ENCODE results near the gene MICAL2.
A peak's percentile ranks its signal among the peaks of the same experiment; 100 is the strongest.

MICAL2 gene

DNA sequence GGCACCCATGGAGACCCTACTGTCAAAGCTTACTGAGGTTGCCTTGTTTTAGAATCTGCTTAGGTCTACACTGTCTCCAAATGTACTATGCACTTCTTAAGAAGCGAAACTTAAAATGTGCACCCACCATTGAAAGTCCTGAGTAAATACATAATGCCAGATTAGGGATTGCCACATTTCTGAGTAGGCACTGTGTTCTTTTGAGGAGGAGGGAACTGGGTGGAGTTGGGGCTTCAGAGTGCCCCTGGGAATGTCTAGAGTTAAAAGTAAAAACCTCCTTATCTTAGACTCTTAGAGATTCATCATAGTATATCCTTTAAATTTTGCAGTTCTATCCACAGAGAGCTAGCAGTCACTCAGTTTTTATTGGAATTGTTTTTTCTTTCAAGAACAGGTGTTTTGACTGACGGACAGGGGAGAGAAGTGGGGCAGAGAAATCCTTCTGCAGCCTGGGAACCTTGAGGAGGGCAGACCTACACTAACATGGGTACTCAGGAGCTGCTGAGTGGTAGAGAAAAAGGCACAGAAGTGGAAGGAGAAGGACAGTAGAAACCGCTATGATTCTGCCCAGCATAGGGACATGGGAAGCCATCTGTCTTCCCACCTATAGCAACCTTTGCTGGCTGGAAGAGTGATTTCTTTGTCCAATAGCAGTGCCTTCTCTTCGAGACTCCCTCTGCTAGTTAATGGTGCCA is 33.4 kb upstream of the MICAL2 start:
- DNase-seq: no peak

GRCh38 chr11:12077535-12078280 is 32.7 kb upstream of the MICAL2 start:
- DNase-seq: no peak

DNA sequence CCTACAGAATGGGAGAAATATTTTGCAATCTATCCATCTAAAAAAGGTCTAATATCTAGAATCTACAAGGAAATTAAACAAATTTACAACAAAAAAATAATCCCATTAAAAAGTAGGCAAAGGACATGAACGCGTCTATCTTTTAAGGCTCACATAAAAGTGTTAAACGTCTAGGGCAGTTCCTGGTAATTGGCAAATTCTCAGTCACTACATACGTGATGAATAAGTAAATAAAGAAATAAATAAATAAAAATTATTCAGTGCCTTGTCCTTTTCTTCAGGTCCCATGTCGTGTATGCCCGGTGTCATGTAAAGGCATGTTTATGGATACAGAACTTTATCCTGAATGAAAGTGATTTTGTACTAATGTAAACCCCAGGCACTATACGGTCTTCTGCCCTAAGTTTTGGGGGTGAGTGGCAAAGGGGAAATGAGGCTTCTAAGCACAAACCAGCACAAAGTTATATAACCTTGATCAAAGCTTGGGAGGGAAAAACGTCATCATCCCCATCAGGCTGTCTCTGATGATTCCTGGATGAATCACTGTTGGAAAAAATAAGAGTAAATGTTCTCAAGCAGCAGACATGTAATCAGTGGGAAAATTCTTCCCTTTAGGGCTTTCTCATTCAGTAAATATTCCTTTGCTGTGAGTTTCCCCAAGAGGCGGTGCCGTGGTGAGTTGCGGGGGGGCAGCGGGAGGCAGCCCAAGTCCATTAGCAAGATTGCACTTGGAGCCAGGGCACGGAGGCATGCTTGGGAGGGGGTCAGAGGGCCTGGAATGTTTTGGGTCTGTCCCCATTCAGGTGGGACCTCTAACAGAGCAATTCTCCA is 30.4 kb upstream of the MICAL2 start:
- DNase-seq: no peak

- DNase-seq: no peak
These were observed 27.0 kb upstream of the MICAL2 start for GRCh38 chr11:12083380-12083779.

- DNase-seq: no peak
These were observed 26.1 kb upstream of the MICAL2 start for GRCh38 chr11:12084256-12084655.

DNA sequence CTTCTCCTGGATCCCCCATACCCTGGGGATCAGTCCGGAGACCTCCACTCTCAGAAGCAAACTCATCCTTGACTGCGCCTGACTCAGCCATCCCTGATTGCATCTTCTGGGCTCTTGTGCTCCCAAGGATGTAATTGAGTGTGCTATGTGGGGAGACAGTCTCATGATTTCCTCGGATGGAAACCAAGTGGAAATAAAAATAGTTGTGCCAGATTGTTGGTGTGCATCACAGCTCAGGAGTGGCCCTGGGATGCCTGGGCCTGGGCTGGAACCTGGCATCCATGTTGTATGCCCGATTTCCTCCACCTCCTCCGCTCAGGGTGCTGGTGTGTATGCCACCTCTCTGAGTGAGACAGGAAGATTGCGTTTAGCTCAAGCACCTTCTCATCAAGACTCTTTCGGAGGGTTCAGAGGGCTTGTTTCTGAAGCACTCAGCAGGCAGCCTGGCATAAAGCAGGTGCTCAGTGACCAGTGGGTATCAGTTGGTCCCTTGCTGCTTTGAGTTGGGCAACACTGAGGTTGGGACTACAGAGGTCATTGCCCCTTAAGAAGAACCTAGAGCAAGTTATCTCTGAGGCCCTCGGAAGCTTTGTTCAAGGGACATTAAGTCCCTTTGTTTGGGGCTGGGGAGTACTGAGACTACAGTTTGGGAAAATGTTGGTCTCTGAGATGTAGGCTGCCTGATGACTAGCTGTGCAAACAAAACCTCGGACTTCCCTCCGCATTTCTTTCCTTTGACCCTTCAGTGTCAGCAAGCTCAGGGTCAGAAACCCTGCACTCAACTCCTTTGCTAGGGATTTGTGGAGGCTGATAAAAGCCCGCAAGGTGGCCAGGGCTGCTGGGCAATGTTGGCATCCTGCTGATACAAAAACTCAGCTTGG is 24.8 kb upstream of the MICAL2 start:
- DNase-seq: no peak

GRCh38 chr11:12086271-12087074 is 23.9 kb upstream of the MICAL2 start:
- peak in 1 of 5 donors; percentile 45 for DNase-seq

GRCh38 chr11:12087075-12088004 is 23.1 kb upstream of the MICAL2 start:
- peak in 2 of 5 donors; percentile 25 to 87 for DNase-seq

GRCh38 chr11:12088047-12088481 is 22.3 kb upstream of the MICAL2 start:
- peak in 1 of 5 donors; percentile 62 for DNase-seq

GRCh38 chr11:12088531-12088930 is 21.9 kb upstream of the MICAL2 start:
- DNase-seq: no peak

- no peak for DNase-seq
These were observed 21.3 kb upstream of the MICAL2 start for GRCh38 chr11:12089041-12089440.

DNA sequence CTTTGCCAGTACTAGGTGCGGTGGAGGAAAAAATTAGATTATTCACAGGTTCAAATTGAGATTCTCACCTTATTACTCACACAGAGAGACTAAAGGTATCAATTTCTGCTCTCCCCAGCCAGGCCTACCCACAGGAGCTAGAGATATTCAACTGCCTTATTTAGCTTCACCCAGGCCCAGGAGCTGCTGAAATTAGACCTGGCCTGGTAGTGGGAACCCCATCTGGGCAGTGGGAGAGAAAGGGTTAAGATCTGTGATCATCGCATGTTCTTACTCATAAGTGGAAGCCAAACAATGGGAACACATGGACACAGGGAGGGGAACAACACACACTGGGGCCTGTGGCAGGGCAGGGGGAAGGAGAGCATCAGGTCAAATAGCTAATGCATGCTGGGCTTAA is 20.9 kb upstream of the MICAL2 start:
- DNase-seq: no peak

DNA sequence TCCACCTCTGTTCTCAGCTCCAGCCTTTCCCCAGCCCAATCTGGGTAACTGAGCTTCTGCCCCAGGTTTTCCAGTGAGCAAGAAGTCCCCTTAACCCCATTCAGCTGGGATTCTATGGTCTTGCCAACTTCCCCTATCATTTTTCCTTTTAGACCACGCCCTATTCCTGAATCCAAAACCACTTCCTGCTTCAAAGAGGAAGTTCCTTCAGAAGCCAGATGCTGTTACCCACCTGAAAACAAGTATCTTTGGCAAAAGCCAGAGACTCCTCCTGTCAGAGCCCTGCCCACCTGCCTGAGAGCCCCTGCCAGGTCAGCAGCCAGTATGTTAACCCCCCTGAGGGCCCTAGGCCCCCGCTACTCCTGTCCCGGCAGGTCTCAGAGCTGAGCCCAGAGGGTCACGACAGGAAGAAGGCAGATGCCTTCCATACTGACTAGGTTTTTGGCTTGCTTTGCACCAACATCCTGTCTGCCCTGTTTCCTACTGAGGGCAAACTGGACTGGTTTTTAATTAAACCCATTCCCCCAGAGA is 20.3 kb upstream of the MICAL2 start:
- peak in 1 of 5 donors; percentile 53 for DNase-seq

DNA sequence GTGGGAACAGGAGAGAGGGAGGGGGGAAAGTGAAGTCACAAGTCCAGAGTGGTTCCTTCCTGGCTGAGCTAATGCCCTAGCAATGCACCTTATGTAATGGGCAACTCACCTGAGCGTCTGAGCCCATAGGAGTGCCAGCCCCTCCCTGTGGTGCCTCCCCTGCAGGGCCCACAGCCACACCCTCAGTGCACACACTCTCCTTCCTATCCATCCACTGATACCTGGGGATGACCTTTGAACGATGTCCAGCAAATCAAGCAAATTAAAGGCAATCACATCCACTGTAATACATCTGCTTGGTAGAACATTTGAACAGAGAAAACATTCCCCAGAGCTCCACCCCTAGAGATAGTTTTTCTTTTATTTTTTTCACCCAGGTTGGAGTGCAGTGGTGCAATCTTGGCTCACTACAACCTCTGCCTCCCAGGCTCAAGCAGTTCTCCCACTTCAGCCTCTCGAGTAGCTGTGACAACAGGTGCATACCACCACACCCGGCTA is 19.6 kb upstream of the MICAL2 start:
- no peak for DNase-seq

GRCh38 chr11:12091956-12092558 is 18.3 kb upstream of the MICAL2 start:
- no peak for DNase-seq

GRCh38 chr11:12092714-12093113 is 17.7 kb upstream of the MICAL2 start:
- DNase-seq: no peak

DNA sequence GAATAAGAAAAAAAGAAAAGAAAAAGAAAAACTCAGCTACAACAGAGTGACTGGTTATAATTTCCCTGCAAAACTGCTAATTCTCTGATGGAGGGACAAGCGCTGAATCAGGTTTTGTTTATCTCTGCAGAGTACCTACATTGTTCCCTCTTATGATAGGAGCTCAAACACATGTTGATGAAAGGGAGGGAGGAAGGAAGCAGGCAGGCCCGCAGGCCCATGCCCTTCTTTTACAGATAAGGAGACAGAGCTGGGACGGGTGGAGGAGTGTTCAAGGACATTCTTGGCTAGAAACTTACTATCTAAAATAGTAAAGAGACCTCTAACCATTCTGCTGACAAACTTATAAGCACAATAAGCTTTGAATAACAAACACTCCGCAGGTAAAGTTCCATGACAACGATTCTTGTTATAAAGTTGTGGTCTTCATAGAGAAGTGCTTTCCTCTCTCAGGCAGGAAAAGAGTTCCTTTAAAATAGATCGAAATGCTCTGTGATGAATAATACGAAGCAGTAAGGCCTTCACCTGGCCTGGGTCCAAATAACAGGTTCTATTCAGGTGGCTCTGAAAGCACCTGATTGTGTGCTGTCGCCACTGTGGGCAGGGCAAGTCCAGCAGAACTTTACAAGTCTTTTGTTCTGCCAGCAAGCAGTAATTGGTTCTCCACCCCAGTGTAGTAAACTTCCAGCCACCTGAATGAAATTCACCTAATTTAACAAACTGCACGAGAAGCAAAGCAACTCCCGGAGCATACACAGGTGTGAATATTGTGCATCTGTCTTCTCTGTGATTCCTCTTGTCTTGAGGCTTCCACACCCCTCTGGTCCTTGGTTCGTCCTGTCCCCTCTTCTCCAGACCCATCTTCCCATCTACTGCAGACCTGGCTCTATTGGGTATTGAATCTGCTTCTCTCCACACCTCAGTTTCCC is 15.3 kb upstream of the MICAL2 start:
- no peak for DNase-seq

DNA sequence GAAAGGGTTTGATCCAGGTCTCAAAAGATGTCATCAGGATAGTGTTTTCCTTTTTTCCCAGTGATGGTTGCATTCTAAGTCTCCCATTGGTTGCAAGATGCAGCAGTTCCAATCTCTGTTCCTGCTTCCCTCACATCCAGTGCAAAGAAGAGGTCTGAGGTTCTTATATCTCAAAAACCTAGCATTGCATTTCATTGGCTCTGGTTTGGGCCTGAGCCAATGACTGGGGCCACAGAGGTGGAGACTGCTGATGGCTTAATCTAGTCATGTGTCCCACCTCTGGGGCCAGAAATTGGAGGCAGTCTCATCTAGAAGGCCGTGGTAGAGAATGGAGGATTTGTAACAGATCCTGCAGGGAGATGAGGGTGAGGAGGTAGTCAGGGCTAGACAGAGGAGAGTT is 13.2 kb upstream of the MICAL2 start:
- DNase-seq: no peak

Measured in T-helper 1 cell (primary cell).